Fibroblast of the aortic adventitia (primary cell): Measurements from ENCODE around the gene POLD4. TPM values are rescaled to one million over a fixed set of nuclear protein-coding genes. Genes with fewer than 3 reads are reported as not detected.
A peak's percentile ranks its signal among the peaks of the same experiment; 100 is the strongest.

ENCODE experiments used
- DNase-seq: peaks from one replicate; pipeline ENCODE4 v3.0.0-alpha.2; 2010; ENCODE audit warnings: low read depth
- H3K4me3 ChIP-seq: 2 replicates; pipeline ENCODE4 v1.5.1; 2011; ENCODE audit warnings: low read depth, mild to moderate bottlenecking, control low read depth, low read length, moderate library complexity
- total RNA-seq: library from RNA; depleted of rRNA; stranded (reverse); fragments of >200 nt; gene quantifications from 2 replicates; pipeline ENCODE4 v1.2.3, GENCODE V29; 2012; ENCODE audit warnings: low replicate concordance
- TF ChIP-seq, protein P1 (sequence below): IDR thresholded peaks from 2 replicates; pipeline ENCODE4 v1.5.1; 2011; ENCODE audit warnings: mild to moderate bottlenecking, low read length, control low read depth, inconsistent platforms; ENCODE audit not compliant: insufficient read depth

Gene POLD4
- total RNA-seq, 1 donor, result 53.5 TPM

- no peak for DNase-seq
- TF ChIP-seq, protein P1, sequence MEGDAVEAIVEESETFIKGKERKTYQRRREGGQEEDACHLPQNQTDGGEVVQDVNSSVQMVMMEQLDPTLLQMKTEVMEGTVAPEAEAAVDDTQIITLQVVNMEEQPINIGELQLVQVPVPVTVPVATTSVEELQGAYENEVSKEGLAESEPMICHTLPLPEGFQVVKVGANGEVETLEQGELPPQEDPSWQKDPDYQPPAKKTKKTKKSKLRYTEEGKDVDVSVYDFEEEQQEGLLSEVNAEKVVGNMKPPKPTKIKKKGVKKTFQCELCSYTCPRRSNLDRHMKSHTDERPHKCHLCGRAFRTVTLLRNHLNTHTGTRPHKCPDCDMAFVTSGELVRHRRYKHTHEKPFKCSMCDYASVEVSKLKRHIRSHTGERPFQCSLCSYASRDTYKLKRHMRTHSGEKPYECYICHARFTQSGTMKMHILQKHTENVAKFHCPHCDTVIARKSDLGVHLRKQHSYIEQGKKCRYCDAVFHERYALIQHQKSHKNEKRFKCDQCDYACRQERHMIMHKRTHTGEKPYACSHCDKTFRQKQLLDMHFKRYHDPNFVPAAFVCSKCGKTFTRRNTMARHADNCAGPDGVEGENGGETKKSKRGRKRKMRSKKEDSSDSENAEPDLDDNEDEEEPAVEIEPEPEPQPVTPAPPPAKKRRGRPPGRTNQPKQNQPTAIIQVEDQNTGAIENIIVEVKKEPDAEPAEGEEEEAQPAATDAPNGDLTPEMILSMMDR, result no peak
- no peak overlapping the region for H3K4me3 ChIP-seq
These were observed 25.2 kb upstream of the POLD4 start for GRCh38 chr11:67378544-67378943.

- DNase-seq, result no peak
- TF ChIP-seq, protein P1, result no peak
- H3K4me3 ChIP-seq, result no peak overlapping the region
These were observed 23.8 kb upstream of the POLD4 start for GRCh38 chr11:67376873-67377808.

DNA sequence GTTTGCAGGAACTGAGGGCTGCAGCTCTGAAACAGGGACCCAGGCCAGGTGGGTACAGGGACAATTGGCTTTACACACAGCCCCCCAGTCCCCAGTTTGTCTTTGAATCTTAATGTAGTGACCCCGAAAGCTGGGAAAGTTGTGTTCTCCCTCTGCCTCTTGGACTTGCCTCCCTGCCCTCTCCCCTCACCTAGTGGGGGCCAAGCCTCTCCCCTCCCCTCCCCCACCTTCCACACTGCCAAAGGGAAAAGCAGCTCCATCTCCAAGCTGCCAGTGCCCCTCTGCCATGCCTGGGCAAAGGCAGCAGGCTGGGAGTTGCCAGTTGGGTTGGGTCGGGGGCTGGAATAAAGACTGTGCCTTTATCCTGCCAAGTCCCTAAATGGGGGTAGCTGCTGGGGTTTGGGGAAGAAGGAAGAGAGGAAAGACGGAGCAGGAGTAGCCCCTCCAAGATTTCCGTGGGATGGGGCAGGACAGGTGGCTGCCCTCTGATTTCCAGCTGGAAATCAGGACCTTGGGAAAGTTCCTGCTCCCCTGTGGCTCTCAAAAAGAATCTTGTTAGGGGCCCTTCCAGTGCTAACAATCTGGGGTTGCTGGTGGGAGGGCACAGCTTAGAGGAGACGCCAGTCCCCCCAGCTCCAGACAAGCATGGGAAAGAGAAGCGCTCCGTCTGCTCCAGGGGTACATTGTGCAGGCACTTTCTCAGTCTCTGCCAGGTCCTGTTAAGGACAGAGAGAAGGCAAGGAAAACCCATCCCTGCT lies 22.9 kb upstream of the POLD4 start:
- DNase-seq, result no peak
- no peak overlapping the region for H3K4me3 ChIP-seq
- TF ChIP-seq, protein P1, result no peak

DNA sequence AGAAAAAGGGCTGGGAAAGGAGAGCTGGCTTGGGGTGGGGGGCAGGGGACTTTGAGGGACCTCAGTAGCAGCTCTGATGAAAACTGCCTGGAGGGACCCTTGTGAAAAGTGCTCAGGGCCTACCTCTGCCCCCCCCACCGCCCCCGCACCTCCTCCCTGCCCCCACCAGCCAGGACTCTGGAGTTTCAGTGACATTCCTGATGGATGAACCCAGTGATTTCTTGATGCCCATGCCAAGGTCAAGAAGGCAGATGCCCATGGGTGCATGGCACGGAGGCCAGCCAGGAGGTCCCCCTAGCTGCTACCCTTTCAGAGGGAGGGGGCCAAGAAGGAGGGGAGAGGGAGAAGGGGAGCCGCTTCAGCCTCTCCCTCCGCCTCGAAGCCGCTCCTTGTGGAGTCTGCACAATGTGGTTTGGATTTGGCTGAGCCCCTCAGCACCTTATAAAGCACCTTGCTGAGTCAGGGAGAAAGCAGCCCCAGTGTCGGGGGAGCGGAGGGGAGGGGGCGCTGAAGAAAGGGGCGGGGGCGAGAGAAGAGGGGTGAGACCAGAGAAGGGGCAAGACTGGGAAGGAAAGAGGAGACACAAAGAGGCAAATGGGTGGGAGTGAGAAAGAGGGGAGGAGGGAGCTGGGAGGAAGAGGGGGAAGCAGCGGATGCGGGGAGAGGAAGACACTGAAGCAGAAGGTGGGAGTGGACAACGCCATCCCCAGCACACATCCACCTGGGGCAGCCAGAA lies 22.1 kb upstream of the POLD4 start:
- TF ChIP-seq, protein P1, result no peak
- no peak for DNase-seq
- no peak overlapping the region for H3K4me3 ChIP-seq

DNA sequence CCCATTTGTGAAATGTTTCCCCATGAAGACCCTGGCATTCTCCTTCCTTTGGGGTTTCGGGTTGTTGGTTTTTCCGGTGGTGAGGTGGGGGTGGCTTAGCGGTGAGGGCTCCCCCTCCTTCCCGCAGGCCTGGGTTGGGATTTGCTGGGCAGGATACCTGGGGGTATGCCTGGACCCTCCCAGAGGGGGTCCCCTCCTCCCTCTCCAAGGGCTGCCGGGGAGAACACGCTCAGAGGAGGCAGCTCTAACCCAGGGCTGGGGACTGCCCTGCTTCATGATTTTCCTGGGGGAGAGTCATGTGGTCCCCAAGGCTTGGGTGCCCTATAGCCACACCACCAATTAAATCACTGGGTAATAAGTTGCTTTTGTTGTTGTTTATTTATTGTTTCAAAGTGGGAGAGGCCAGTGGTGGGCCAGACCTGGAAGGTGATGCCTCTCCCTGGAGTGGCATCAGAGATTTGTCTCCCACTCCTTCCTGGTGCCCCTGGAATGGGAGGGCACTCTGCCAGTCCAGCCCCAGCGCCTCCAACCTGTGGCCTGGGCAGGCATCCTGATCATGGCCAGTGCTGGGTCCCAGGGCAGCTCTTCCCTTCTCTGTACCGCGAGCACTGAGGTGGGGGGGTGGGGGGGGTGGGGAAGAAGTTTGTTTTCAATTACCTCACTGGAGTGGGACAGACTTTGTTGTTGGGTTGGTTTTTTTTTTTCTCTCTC lies 21.4 kb upstream of the POLD4 start:
- no peak for DNase-seq
- TF ChIP-seq, protein P1, result no peak
- peak overlapping the region; percentile 70 for H3K4me3 ChIP-seq
